ENCODE data around the gene RGS3.

The RGS3 gene

DNA sequence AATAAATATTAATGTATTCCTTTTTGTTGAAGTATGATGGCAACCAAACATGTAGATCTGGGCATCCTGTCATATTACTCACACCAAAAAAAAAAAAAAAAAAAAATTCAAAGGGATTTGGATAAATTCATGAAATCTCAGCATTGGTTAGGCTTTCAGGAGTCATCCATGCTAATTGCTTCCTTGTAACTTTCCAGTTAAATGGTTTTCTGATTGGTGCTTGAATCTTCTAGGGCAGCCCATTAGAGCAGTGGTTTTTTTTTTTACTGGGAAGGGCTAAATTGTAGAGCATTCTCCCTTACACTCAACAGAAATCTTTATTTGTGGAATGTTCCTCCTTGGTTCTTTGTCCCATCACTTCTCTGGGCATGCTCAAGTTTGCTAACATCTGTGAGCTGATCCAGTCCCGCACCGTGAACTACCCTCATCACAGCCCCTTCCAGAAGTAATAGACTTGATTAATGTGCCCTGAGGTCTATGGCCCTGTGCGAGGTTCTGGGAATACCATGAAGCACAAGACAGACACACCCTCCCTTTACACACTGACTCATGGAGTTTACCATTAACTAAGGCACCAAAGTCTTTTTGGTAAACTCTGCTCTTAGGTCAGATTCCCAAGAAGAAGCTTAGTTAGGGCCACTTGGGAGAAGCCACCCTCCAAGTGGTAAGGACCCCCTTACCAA lies 56.0 kb downstream of the RGS3 start:
- no peak overlapping the region for H3K4me3 ChIP-seq (replicated peaks; ENCODE audit: low read depth, low read length)
- TF ChIP-seq, protein P1, sequence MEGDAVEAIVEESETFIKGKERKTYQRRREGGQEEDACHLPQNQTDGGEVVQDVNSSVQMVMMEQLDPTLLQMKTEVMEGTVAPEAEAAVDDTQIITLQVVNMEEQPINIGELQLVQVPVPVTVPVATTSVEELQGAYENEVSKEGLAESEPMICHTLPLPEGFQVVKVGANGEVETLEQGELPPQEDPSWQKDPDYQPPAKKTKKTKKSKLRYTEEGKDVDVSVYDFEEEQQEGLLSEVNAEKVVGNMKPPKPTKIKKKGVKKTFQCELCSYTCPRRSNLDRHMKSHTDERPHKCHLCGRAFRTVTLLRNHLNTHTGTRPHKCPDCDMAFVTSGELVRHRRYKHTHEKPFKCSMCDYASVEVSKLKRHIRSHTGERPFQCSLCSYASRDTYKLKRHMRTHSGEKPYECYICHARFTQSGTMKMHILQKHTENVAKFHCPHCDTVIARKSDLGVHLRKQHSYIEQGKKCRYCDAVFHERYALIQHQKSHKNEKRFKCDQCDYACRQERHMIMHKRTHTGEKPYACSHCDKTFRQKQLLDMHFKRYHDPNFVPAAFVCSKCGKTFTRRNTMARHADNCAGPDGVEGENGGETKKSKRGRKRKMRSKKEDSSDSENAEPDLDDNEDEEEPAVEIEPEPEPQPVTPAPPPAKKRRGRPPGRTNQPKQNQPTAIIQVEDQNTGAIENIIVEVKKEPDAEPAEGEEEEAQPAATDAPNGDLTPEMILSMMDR (IDR thresholded peaks at IDR 0.05; ENCODE audit: low read depth, low read length, missing control alignments) = no peak
- no peak for DNase-seq (ENCODE audit: extremely low read depth, low read depth)

- TF ChIP-seq, protein P1 (IDR thresholded peaks at IDR 0.05; ENCODE audit: low read depth, low read length, missing control alignments) = no peak
- no peak overlapping the region for H3K4me3 ChIP-seq (replicated peaks; ENCODE audit: low read depth, low read length)
- DNase-seq (ENCODE audit: extremely low read depth, low read depth) = no peak
Measured at GRCh38 chr9:113520109-113520642, 56.6 kb downstream of the RGS3 start.

DNA sequence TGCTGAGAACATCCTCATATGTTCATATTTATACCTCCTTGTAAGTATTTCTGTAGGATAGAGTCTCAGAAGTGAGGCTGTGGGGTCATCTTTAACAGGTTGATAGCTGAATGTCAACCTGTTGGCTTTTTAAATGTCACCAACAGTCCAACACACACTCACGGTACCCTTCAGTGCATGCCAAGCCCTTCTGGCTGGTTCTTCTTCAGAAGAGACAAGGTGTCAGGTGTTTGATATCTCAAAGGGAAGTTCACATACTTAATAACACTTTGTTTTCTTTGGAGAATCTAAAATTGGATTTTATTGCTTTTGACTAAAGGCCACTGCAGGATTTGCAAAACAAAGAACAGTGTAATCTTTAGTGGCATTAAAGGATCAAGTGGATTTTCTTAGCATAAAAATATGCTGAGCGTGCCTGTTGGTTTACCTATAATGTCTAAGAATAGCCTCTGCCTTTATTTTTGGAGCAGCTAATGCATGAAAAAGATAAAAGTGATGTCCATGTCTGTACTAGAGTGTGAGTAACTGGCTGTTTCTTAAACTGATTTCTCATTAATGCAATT lies 58.2 kb downstream of the RGS3 start:
- TF ChIP-seq, protein P1 (IDR thresholded peaks at IDR 0.05; ENCODE audit: low read depth, low read length, missing control alignments) = no peak
- DNase-seq (ENCODE audit: extremely low read depth, low read depth) = no peak
- no peak overlapping the region for H3K4me3 ChIP-seq (replicated peaks; ENCODE audit: low read depth, low read length)

GRCh38 chr9:113522419-113522818 lies 58.9 kb downstream of the RGS3 start:
- no peak for DNase-seq (ENCODE audit: extremely low read depth, low read depth)
- TF ChIP-seq, protein P1 (IDR thresholded peaks at IDR 0.05; ENCODE audit: low read depth, low read length, missing control alignments) = no peak
- no peak overlapping the region for H3K4me3 ChIP-seq (replicated peaks; ENCODE audit: low read depth, low read length)

GRCh38 chr9:113522858-113523257 lies 59.3 kb downstream of the RGS3 start:
- TF ChIP-seq, protein P1 (IDR thresholded peaks at IDR 0.05; ENCODE audit: low read depth, low read length, missing control alignments) = no peak
- no peak for DNase-seq (ENCODE audit: extremely low read depth, low read depth)
- no peak overlapping the region for H3K4me3 ChIP-seq (replicated peaks; ENCODE audit: low read depth, low read length)

DNA sequence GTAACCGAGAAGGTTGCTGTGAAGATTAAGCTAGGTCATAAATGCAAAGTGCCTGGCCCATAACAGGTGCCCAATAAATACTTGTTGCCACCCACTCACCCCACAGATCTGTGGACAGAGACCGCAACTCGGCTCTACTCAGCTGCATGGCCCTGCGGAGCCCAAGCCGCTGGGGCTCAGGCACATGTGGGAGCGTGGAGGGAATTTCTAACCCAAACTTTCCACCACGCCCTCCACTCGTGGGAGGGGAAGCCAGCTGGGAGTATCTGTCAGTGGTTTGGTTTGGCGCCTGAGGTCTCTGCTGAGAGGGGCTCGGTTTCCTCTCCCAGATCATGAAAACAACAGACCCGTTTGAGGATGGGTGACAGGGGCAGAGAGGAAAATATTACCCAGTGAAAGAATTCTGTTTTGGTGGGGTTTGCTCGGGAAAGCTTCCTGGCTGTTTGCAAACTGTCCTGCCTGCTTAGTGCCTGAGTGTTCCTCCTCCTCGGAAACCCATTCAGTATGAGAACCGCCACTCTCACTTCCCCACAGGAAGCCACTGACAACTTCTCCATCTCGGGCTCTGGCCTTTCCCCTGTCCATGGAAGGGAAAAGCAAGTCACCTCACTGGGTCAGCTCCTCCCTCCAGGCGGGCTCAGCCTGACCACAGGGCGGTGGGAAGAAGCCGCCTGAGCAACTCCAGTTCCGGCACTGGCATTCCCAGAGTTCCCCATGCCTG lies 60.1 kb downstream of the RGS3 start:
- DNase-seq (ENCODE audit: extremely low read depth, low read depth) = no peak
- TF ChIP-seq, protein P1 (IDR thresholded peaks at IDR 0.05; ENCODE audit: low read depth, low read length, missing control alignments) = no peak
- H3K4me3 ChIP-seq (replicated peaks; ENCODE audit: low read depth, low read length) = no peak overlapping the region
